ENCODE measurements around the gene CTNNB1. TPM values are rescaled to one million over a fixed set of nuclear protein-coding genes. Genes with fewer than 3 reads are reported as not detected.

The CTNNB1 gene
- polyA plus RNA-seq, 1 donor (not counting 4 experiments of a cell fraction or from before 2014, with no cell fraction given), result 644 TPM

DNA sequence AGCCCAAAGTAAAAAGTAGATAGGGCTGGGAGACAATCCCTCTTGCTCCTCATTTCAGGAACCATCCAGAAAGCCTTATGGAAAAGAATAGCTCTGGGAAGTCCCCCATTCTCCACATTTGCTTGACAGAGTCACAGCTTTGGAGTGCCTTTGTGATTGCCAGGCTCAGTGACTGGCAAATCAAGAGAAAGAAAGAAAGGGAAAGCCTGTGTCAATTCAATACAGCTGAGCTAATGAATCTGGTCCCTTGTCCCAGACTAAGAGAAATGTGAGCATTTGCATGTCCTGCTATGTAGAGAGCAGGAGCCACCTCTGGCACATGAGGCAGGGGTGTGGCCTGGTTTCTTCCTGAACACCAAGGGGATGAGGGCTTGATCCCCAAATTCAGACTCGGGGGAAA, 14.9 kb upstream of the CTNNB1 start:
- Histone ChIP-seq H3K9ac (ENCODE audit: control insufficient read depth, extremely low read depth, insufficient read depth, low read length) (no peak overlapping the region), H3K4me2 (ENCODE audit: control insufficient read depth, extremely low read depth, insufficient read depth, low read depth, low read length) (no peak overlapping the region), H3K4me1 (ENCODE audit: control insufficient read depth, extremely low read depth, insufficient read depth, low read length) (no peaks in the 10 kb centered on the region), H3K79me2 (ENCODE audit: control insufficient read depth, insufficient read depth, low read length) (no peaks in the 10 kb centered on the region), H3K27ac (ENCODE audit: control insufficient read depth, insufficient read depth, low read length) (no peak overlapping the region), H3K27me3 (ENCODE audit: control insufficient read depth, extremely low read depth, insufficient read depth, low read length) (no peaks in the 10 kb centered on the region), H3K36me3 (ENCODE audit: control insufficient read depth in 2 of 2, extremely low read depth in 1 of 2, insufficient read depth in 2 of 2, low read length in 2 of 2) (no peaks in the 10 kb centered on the region), H3K9me1 (ENCODE audit: control insufficient read depth, extremely low read depth, insufficient read depth, low read length) (no peaks in the 10 kb centered on the region), H2AFZ (ENCODE audit: control insufficient read depth, low read length) (peak overlapping the region; percentile 34), H4K20me1 (ENCODE audit: control insufficient read depth, extremely low read depth, insufficient read depth, low read length) (no peaks in the 10 kb centered on the region), H3K4me3 (ENCODE audit: control insufficient read depth in 2 of 3, extremely low read depth in 1 of 3, insufficient read depth in 2 of 3, low read depth in 1 of 3, low read length in 3 of 3) (no peak overlapping the region), H3K9me3 (ENCODE audit: control insufficient read depth, low read depth, low read length) (no peaks in the 10 kb centered on the region)
- FAIRE-seq (no peak), DNase-seq (ENCODE audit: low read depth, low spot score) (no peak)
- dilution Hi-C loops (cut with MboI; ENCODE audit: extremely low pct_ligation_motif_present, low sequenced_read_pairs), result no loop called here
- TF ChIP-seq EZH2 (IDR thresholded peaks at IDR 0.05; ENCODE audit: low read length), result no peak
- TF ChIP-seq, protein P1, sequence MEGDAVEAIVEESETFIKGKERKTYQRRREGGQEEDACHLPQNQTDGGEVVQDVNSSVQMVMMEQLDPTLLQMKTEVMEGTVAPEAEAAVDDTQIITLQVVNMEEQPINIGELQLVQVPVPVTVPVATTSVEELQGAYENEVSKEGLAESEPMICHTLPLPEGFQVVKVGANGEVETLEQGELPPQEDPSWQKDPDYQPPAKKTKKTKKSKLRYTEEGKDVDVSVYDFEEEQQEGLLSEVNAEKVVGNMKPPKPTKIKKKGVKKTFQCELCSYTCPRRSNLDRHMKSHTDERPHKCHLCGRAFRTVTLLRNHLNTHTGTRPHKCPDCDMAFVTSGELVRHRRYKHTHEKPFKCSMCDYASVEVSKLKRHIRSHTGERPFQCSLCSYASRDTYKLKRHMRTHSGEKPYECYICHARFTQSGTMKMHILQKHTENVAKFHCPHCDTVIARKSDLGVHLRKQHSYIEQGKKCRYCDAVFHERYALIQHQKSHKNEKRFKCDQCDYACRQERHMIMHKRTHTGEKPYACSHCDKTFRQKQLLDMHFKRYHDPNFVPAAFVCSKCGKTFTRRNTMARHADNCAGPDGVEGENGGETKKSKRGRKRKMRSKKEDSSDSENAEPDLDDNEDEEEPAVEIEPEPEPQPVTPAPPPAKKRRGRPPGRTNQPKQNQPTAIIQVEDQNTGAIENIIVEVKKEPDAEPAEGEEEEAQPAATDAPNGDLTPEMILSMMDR (optimal IDR thresholded peaks at IDR 0.05 in 1 of 3, IDR thresholded peaks at IDR 0.05 in 1 of 3, conservative IDR thresholded peaks at IDR 0.05 in 1 of 3; ENCODE audit: extremely low read depth in 1 of 3, insufficient read depth in 2 of 3, low read length in 3 of 3), result no peak

DNA sequence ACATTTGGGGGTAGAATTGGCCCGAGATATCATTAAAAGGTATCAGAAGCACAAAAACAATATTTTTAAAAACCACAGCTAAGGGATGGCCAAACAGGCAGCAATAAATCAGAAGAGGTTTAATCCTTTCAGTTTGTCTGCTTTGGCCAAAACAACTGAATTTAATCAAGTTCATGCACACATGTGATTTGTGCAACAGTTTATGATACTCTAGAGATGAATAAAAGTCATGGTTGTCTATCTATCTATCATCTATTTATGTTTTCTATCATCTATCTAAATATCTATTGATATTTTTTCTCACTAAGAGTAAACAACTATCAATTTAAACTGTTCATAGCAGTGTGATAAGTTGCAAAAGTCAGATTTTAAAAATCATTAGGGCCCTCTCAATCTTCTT, 13.0 kb upstream of the CTNNB1 start:
- dilution Hi-C loops (cut with MboI; ENCODE audit: extremely low pct_ligation_motif_present, low sequenced_read_pairs), result no loop called here
- Histone ChIP-seq H3K9me1 (ENCODE audit: control insufficient read depth, extremely low read depth, insufficient read depth, low read length) (no peaks in the 10 kb centered on the region), H3K79me2 (ENCODE audit: control insufficient read depth, insufficient read depth, low read length) (no peaks in the 10 kb centered on the region), H3K9me3 (ENCODE audit: control insufficient read depth, low read depth, low read length) (no peaks in the 10 kb centered on the region), H3K4me2 (ENCODE audit: control insufficient read depth, extremely low read depth, insufficient read depth, low read depth, low read length) (no peak overlapping the region), H4K20me1 (ENCODE audit: control insufficient read depth, extremely low read depth, insufficient read depth, low read length) (no peaks in the 10 kb centered on the region), H2AFZ (ENCODE audit: control insufficient read depth, low read length) (no peak overlapping the region), H3K27ac (ENCODE audit: control insufficient read depth, insufficient read depth, low read length) (no peak overlapping the region), H3K27me3 (ENCODE audit: control insufficient read depth, extremely low read depth, insufficient read depth, low read length) (no peaks in the 10 kb centered on the region), H3K36me3 (ENCODE audit: control insufficient read depth in 2 of 2, extremely low read depth in 1 of 2, insufficient read depth in 2 of 2, low read length in 2 of 2) (no peaks in the 10 kb centered on the region), H3K4me1 (ENCODE audit: control insufficient read depth, extremely low read depth, insufficient read depth, low read length) (no peaks in the 10 kb centered on the region), H3K9ac (ENCODE audit: control insufficient read depth, extremely low read depth, insufficient read depth, low read length) (no peak overlapping the region), H3K4me3 (ENCODE audit: control insufficient read depth in 2 of 3, extremely low read depth in 1 of 3, insufficient read depth in 2 of 3, low read depth in 1 of 3, low read length in 3 of 3) (no peak overlapping the region)
- TF ChIP-seq, protein P1 (optimal IDR thresholded peaks at IDR 0.05 in 1 of 3, IDR thresholded peaks at IDR 0.05 in 1 of 3, conservative IDR thresholded peaks at IDR 0.05 in 1 of 3; ENCODE audit: extremely low read depth in 1 of 3, insufficient read depth in 2 of 3, low read length in 3 of 3), result no peak
- no peak for TF ChIP-seq EZH2 (IDR thresholded peaks at IDR 0.05; ENCODE audit: low read length)
- FAIRE-seq (no peak), DNase-seq (ENCODE audit: low read depth, low spot score) (no peak)

All from keratinocyte (primary cell).